ENCODE data around the gene SERF2.
"Not testable (repeated sequence)": the region's sequence is repeated elsewhere in the genome, so short reads cannot be mapped to it uniquely, and the experiment has no call there.

The SERF2 gene

GRCh38 chr15:43826029-43826507 lies 33.9 kb downstream of the SERF2 start:
- no peak for DNase-seq (ENCODE audit: extremely low read depth, low read depth)
- no peak for TF ChIP-seq CTCF (IDR thresholded peaks at IDR 0.05; ENCODE audit: low read depth, low read length)

GRCh38 chr15:43826508-43827341 lies 34.6 kb downstream of the SERF2 start, which contains the start of gene WDR76:
Gene WDR76 (plus strand): TSS chr15:43827002. CDS start chr15:43827033, 31 bp downstream.
- no peak for TF ChIP-seq CTCF (IDR thresholded peaks at IDR 0.05; ENCODE audit: low read depth, low read length)
- DNase-seq (ENCODE audit: extremely low read depth, low read depth): peak; percentile 52

- no peak for DNase-seq (ENCODE audit: extremely low read depth, low read depth)
- TF ChIP-seq CTCF (IDR thresholded peaks at IDR 0.05; ENCODE audit: low read depth, low read length): no peak
These were observed 36.0 kb downstream of the SERF2 start for GRCh38 chr15:43828061-43828657.

GRCh38 chr15:43829951-43830540 lies 37.9 kb downstream of the SERF2 start:
- DNase-seq (ENCODE audit: extremely low read depth, low read depth): not testable (repeated sequence)

- DNase-seq (ENCODE audit: extremely low read depth, low read depth): not testable (repeated sequence)
These were observed 38.7 kb downstream of the SERF2 start for GRCh38 chr15:43830691-43831275.

GRCh38 chr15:43831519-43832052 lies 39.5 kb downstream of the SERF2 start:
- not testable (repeated sequence) for DNase-seq (ENCODE audit: extremely low read depth, low read depth)

GRCh38 chr15:43832485-43832884 lies 40.4 kb downstream of the SERF2 start:
- not testable (repeated sequence) for DNase-seq (ENCODE audit: extremely low read depth, low read depth)

GRCh38 chr15:43845421-43845820 lies 53.3 kb downstream of the SERF2 start:
- TF ChIP-seq CTCF (IDR thresholded peaks at IDR 0.05; ENCODE audit: low read depth, low read length): no peak
- DNase-seq (ENCODE audit: extremely low read depth, low read depth): no peak

All from AG09319 (cell line).